Measurements from ENCODE around the gene EOMES.

EOMES gene

GRCh38 chr3:27756877-27757276 is 34.8 kb upstream of the EOMES start:
- H3K27ac ChIP-seq (ENCODE audit: low read length) = no peak overlapping the region
- H4K20me1 ChIP-seq (ENCODE audit: insufficient read depth, low read length) = no peaks in the 10 kb centered on the region
- H3K4me1 ChIP-seq (ENCODE audit: insufficient read depth, low read length) = peaks cover 16% of the 10 kb centered on the region
- no peaks in the 10 kb centered on the region for H3K36me3 ChIP-seq (ENCODE audit: insufficient read depth, low read length)
- no peaks in the 10 kb centered on the region for H3K27me3 ChIP-seq (ENCODE audit: insufficient read depth, low read length, poor library complexity)
- H3K4me3 ChIP-seq (ENCODE audit: low read depth in 1 of 2, low read length in 2 of 2) = no peak overlapping the region
- DNase-seq = no peak
- no peak for ATAC-seq (ENCODE audit: insufficient read depth, low read depth)
- no peak overlapping the region for H2AFZ ChIP-seq (ENCODE audit: low read depth, low read length)
- H3K79me2 ChIP-seq (ENCODE audit: insufficient read depth, low read length) = no peaks in the 10 kb centered on the region
- TF ChIP-seq EZH2 (IDR thresholded peaks at IDR 0.05; ENCODE audit: borderline replicate concordance, low read depth, low read length, severe bottlenecking) (no peak), CTCF (IDR thresholded peaks at IDR 0.05; ENCODE audit: borderline replicate concordance, extremely low read depth, low read length, poor library complexity, severe bottlenecking) (no peak)
- H3K4me2 ChIP-seq (ENCODE audit: insufficient read depth, low read length) = no peak overlapping the region
- no peaks in the 10 kb centered on the region for H3K9me3 ChIP-seq (ENCODE audit: insufficient read depth, low read length, severe bottlenecking)
- H3K9ac ChIP-seq (ENCODE audit: low read depth, low read length) = no peak overlapping the region

GRCh38 chr3:27752926-27753325 is 30.8 kb upstream of the EOMES start:
- DNase-seq (no peak), ATAC-seq (ENCODE audit: insufficient read depth, low read depth) (peak; percentile 56; the same call in 2 of the 3 replicates)
- no peaks in the 10 kb centered on the region for H3K9me3 ChIP-seq (ENCODE audit: insufficient read depth, low read length, severe bottlenecking)
- no peak for TF ChIP-seq CTCF (IDR thresholded peaks at IDR 0.05; ENCODE audit: borderline replicate concordance, extremely low read depth, low read length, poor library complexity, severe bottlenecking)
- no peak for TF ChIP-seq EZH2 (IDR thresholded peaks at IDR 0.05; ENCODE audit: borderline replicate concordance, low read depth, low read length, severe bottlenecking)
- H3K36me3 ChIP-seq (ENCODE audit: insufficient read depth, low read length) = no peaks in the 10 kb centered on the region
- no peaks in the 10 kb centered on the region for H3K79me2 ChIP-seq (ENCODE audit: insufficient read depth, low read length)
- H4K20me1 ChIP-seq (ENCODE audit: insufficient read depth, low read length) = no peaks in the 10 kb centered on the region
- no peak overlapping the region for H3K9ac ChIP-seq (ENCODE audit: low read depth, low read length)
- H2AFZ ChIP-seq (ENCODE audit: low read depth, low read length) = peak overlapping the region; percentile 65
- no peaks in the 10 kb centered on the region for H3K27me3 ChIP-seq (ENCODE audit: insufficient read depth, low read length, poor library complexity)
- H3K4me3 ChIP-seq (ENCODE audit: low read depth in 1 of 2, low read length in 2 of 2) = no peak overlapping the region
- peak overlapping the region; percentile 44 for H3K27ac ChIP-seq (ENCODE audit: low read length)
- H3K4me2 ChIP-seq (ENCODE audit: insufficient read depth, low read length) = no peak overlapping the region
- H3K4me1 ChIP-seq (ENCODE audit: insufficient read depth, low read length) = peaks cover 24% of the 10 kb centered on the region

- no peak overlapping the region for H3K4me2 ChIP-seq (ENCODE audit: insufficient read depth, low read length)
- no peak overlapping the region for H3K9ac ChIP-seq (ENCODE audit: low read depth, low read length)
- DNase-seq = no peak
- peak; percentile 66 for ATAC-seq (ENCODE audit: insufficient read depth, low read depth)
- TF ChIP-seq EZH2 (IDR thresholded peaks at IDR 0.05; ENCODE audit: borderline replicate concordance, low read depth, low read length, severe bottlenecking) = no peak
- TF ChIP-seq CTCF (IDR thresholded peaks at IDR 0.05; ENCODE audit: borderline replicate concordance, extremely low read depth, low read length, poor library complexity, severe bottlenecking) = no peak
- H3K27ac ChIP-seq (ENCODE audit: low read length) = no peak overlapping the region
- H3K4me1 ChIP-seq (ENCODE audit: insufficient read depth, low read length) = peaks cover 24% of the 10 kb centered on the region
- no peaks in the 10 kb centered on the region for H4K20me1 ChIP-seq (ENCODE audit: insufficient read depth, low read length)
- no peak overlapping the region for H2AFZ ChIP-seq (ENCODE audit: low read depth, low read length)
- H3K27me3 ChIP-seq (ENCODE audit: insufficient read depth, low read length, poor library complexity) = no peaks in the 10 kb centered on the region
- H3K9me3 ChIP-seq (ENCODE audit: insufficient read depth, low read length, severe bottlenecking) = no peaks in the 10 kb centered on the region
- H3K4me3 ChIP-seq (ENCODE audit: low read depth in 1 of 2, low read length in 2 of 2) = no peak overlapping the region
- H3K79me2 ChIP-seq (ENCODE audit: insufficient read depth, low read length) = no peaks in the 10 kb centered on the region
- H3K36me3 ChIP-seq (ENCODE audit: insufficient read depth, low read length) = no peaks in the 10 kb centered on the region
These were observed 27.5 kb upstream of the EOMES start for GRCh38 chr3:27749643-27750042.

- Histone ChIP-seq H3K4me2 (ENCODE audit: insufficient read depth, low read length) (no peak overlapping the region), H2AFZ (ENCODE audit: low read depth, low read length) (no peak overlapping the region), H3K4me1 (ENCODE audit: insufficient read depth, low read length) (peaks cover 14% of the 10 kb centered on the region), H3K4me3 (ENCODE audit: low read depth in 1 of 2, low read length in 2 of 2) (no peak overlapping the region), H3K36me3 (ENCODE audit: insufficient read depth, low read length) (no peaks in the 10 kb centered on the region), H4K20me1 (ENCODE audit: insufficient read depth, low read length) (no peaks in the 10 kb centered on the region), H3K27ac (ENCODE audit: low read length) (no peak overlapping the region), H3K9ac (ENCODE audit: low read depth, low read length) (no peak overlapping the region), H3K9me3 (ENCODE audit: insufficient read depth, low read length, severe bottlenecking) (no peaks in the 10 kb centered on the region), H3K79me2 (ENCODE audit: insufficient read depth, low read length) (no peaks in the 10 kb centered on the region), H3K27me3 (ENCODE audit: insufficient read depth, low read length, poor library complexity) (no peaks in the 10 kb centered on the region)
- no peak for TF ChIP-seq EZH2 (IDR thresholded peaks at IDR 0.05; ENCODE audit: borderline replicate concordance, low read depth, low read length, severe bottlenecking)
- TF ChIP-seq CTCF (IDR thresholded peaks at IDR 0.05; ENCODE audit: borderline replicate concordance, extremely low read depth, low read length, poor library complexity, severe bottlenecking) = no peak
- ATAC-seq (ENCODE audit: insufficient read depth, low read depth) (no peak), DNase-seq (no peak)
These were observed 24.7 kb upstream of the EOMES start for GRCh38 chr3:27746838-27747237.

All from DND-41 (cell line).